ENCODE results near the gene KIAA1755.

- no peak for TF ChIP-seq CTCF (IDR thresholded peaks at IDR 0.05)
- no peak for TF ChIP-seq EZH2 (IDR thresholded peaks at IDR 0.05; ENCODE audit: borderline replicate concordance, insufficient read depth, low read depth, low read length, poor library complexity, severe bottlenecking)
These were observed 59.2 kb downstream of the KIAA1755 start for GRCh38 chr20:38201356-38201755.
